Stomach (tissue), 9 donors: ENCODE results near the gene CIB4. TPM values are rescaled to one million over a fixed set of nuclear protein-coding genes. Genes with fewer than 3 reads are reported as not detected.

Experiments
- DNase-seq, 2 donors: peaks; one replicate each; pipeline versions ENCODE4 v3.0.0 to v3.0.0-alpha.2; 2013 to 2019
- H3K27ac ChIP-seq, 5 donors: fragments of 200-600 bp in 4 of 5; sonication (generic) in 4 of 5; one replicate each; pipeline ENCODE4 v1.5.1; 2013 to 2019; ENCODE audit warnings: mild to moderate bottlenecking in 1 of 5, moderate library complexity in 1 of 5
- H3K27me3 ChIP-seq, 3 donors: fragments of 200-600 bp; sonication (generic); one replicate each; pipeline ENCODE4 v1.5.1; 2017 to 2019; ENCODE audit warnings: mixed run types in 1 of 3
- H3K36me3 ChIP-seq, 4 donors: fragments of 200-600 bp; sonication (generic); 1 replicate in 3 of 4; 2 replicates in 1 of 4; pipeline ENCODE4 v1.5.1; 2016 to 2019
- H3K4me1 ChIP-seq, 4 donors: fragments of 200-600 bp; sonication (generic); one replicate each; pipeline ENCODE4 v1.5.1; 2016 to 2019
- H3K4me3 ChIP-seq, 4 donors: fragments of 200-600 bp; sonication (generic) in 3 of 4; one replicate each; pipeline ENCODE4 v1.5.1; 2016 to 2019; ENCODE audit warnings: mild to moderate bottlenecking in 1 of 4
- H3K9me3 ChIP-seq, 4 donors: fragments of 200-600 bp; sonication (generic); one replicate each; pipeline ENCODE4 v1.5.1; 2016 to 2019
- CTCF ChIP-seq, 7 experiments: fragments of 450-650 bp in 4 of 7; fragments of 200-600 bp in 3 of 7; sonication (generic) in 3 of 7; IDR thresholded peaks; one replicate each; pipeline ENCODE4 v1.5.1; 2016 to 2019; ENCODE audit warnings: antibody characterized with exemption in 7 of 7, control low read depth in 2 of 7, mild to moderate bottlenecking in 1 of 7
- EP300 ChIP-seq: sonication (generic); formaldehyde crosslinking; IDR thresholded peaks from one replicate; pipeline ENCODE4 v1.6.1; 2017; ENCODE audit warnings: antibody characterized with exemption
- POLR2A ChIP-seq, 4 donors: fragments of 450-650 bp; IDR thresholded peaks; one replicate each; pipeline ENCODE4 v1.6.1; 2016; ENCODE audit warnings: antibody characterized with exemption in 4 of 4, control low read depth in 2 of 4, mild to moderate bottlenecking in 1 of 4, moderate library complexity in 1 of 4
- POLR2AphosphoS5 ChIP-seq, 3 donors: sonication (generic); formaldehyde crosslinking; IDR thresholded peaks; one replicate each; pipeline ENCODE4 v1.6.1; 2016; ENCODE audit warnings: antibody characterized with exemption in 3 of 3
- WGBS, 5 donors: extraction: QIAGEN DNeasy Blood & Tissue Kit in 3 of 5; methylation state at CpG; one replicate each; pipeline versions ENCODE4 v1.1.5 to v1.1.7; 2013 to 2018; 5-methylcytosine and 5-hydroxymethylcytosine counted together
- intact Hi-C: fragments of 100-400 bp; cut with DNase I; formaldehyde crosslinking; loops from one replicate; pipeline ENCODE4 v1.15.1; 2023; ENCODE audit warnings: low total_unique reads
- polyA plus RNA-seq, 3 donors: library from polyadenylated mRNA; stranded (reverse); fragments of 200-250 nt; gene quantifications; one replicate each; pipeline ENCODE4 v1.2.3, GENCODE V29; 2013
- total RNA-seq, 5 donors: library from RNA; depleted of rRNA; stranded (reverse); fragments of >200 nt; gene quantifications; one replicate each; pipeline versions ENCODE4 v1.1.0 to v1.2.3, GENCODE V29; 2014 to 2016
- donor health status: healthy with polysubstance abuse.
- donor health status: Bipolar disorder and iron deficiency.
- donor health status: healthy.

The CIB4 gene
- total and polyA plus RNA-seq, 8 donors = 1.8 TPM; not detected in 6

GRCh38 chr2:26672818-26673393 lies 31.7 kb upstream of the CIB4 start:
- DNase-seq = no peak
- Histone ChIP-seq H3K4me1 (peaks cover 0 to 4% (median 0%) of the 10 kb centered on the region in 4 donors), H3K27me3 (peaks cover 0 to 62% (median 7%) of the 10 kb centered on the region in 3 donors), H3K4me3 (no peak overlapping the region), H3K9me3 (peaks cover 0 to 8% (median 5%) of the 10 kb centered on the region in 4 donors), H3K27ac (no peak overlapping the region), H3K36me3 (no peaks in the 10 kb centered on the region)
- intact Hi-C loops = no loop called here
- no peak for TF ChIP-seq EP300
- no peak for TF ChIP-seq POLR2AphosphoS5 (IDR thresholded peaks at IDR 0.05)
- TF ChIP-seq CTCF (IDR thresholded peaks at IDR 0.05) = no peak
- TF ChIP-seq POLR2A (IDR thresholded peaks at IDR 0.05) = no peak
- WGBS, 5 donors = 85 to 88% (median 86%) methylated on average over 9 of the region's 9 CpGs

GRCh38 chr2:26672112-26672817 lies 31.1 kb upstream of the CIB4 start:
- Histone ChIP-seq H3K36me3 (no peaks in the 10 kb centered on the region), H3K9me3 (peaks cover 0 to 3% (median under 1%) of the 10 kb centered on the region in 4 donors), H3K4me1 (peaks cover 0 to 4% (median 0%) of the 10 kb centered on the region in 4 donors), H3K27me3 (peaks cover 0 to 64% (median 7%) of the 10 kb centered on the region in 3 donors), H3K4me3 (no peak overlapping the region), H3K27ac (no peak overlapping the region)
- 67 to 79% (median 76%) methylated on average over 9 to 11 of the region's 11 CpGs for WGBS, 5 donors
- intact Hi-C loops = no loop called here
- TF ChIP-seq POLR2A (IDR thresholded peaks at IDR 0.05) = no peak
- no peak for TF ChIP-seq EP300
- no peak for TF ChIP-seq POLR2AphosphoS5 (IDR thresholded peaks at IDR 0.05)
- no peak for TF ChIP-seq CTCF (IDR thresholded peaks at IDR 0.05)
- no peak for DNase-seq

GRCh38 chr2:26671691-26672090 lies 30.5 kb upstream of the CIB4 start:
- peaks cover 0 to 64% (median 7%) of the 10 kb centered on the region in 3 donors for H3K27me3 ChIP-seq
- peaks cover 0 to 4% (median 0%) of the 10 kb centered on the region in 4 donors for H3K4me1 ChIP-seq
- no peak overlapping the region for H3K27ac ChIP-seq
- no peak for DNase-seq
- no peaks in the 10 kb centered on the region for H3K36me3 ChIP-seq
- intact Hi-C loops = no loop called here
- TF ChIP-seq CTCF (IDR thresholded peaks at IDR 0.05) = no peak
- TF ChIP-seq EP300 = no peak
- no peak for TF ChIP-seq POLR2A (IDR thresholded peaks at IDR 0.05)
- TF ChIP-seq POLR2AphosphoS5 (IDR thresholded peaks at IDR 0.05) = no peak
- WGBS, 5 donors = 78 to 87% (median 85%) methylated on average over 5 of the region's 5 CpGs
- H3K4me3 ChIP-seq = no peak overlapping the region
- H3K9me3 ChIP-seq = no peaks in the 10 kb centered on the region

GRCh38 chr2:26670931-26671460 lies 29.8 kb upstream of the CIB4 start:
- DNase-seq = no peak
- 73 to 90% (median 76%) methylated on average over 5 of the region's 5 CpGs for WGBS, 5 donors
- no peak for TF ChIP-seq CTCF (IDR thresholded peaks at IDR 0.05)
- TF ChIP-seq POLR2AphosphoS5 (IDR thresholded peaks at IDR 0.05) = no peak
- H3K9me3 ChIP-seq = peaks cover 0 to under 1% (median under 1%) of the 10 kb centered on the region in 4 donors
- intact Hi-C loops = no loop called here
- H3K27ac ChIP-seq = no peak overlapping the region
- H3K36me3 ChIP-seq = no peaks in the 10 kb centered on the region
- H3K27me3 ChIP-seq = peaks cover 0 to 64% (median 7%) of the 10 kb centered on the region in 3 donors
- peaks cover 0 to 4% (median 0%) of the 10 kb centered on the region in 4 donors for H3K4me1 ChIP-seq
- H3K4me3 ChIP-seq = no peak overlapping the region
